HL-60 (cell line): ENCODE data around the gene CAD.

Experiments
- CTCF ChIP-seq: IDR thresholded peaks from one replicate; pipeline ENCODE4 v1.5.1; 2011; ENCODE audit warnings: low read length, control low read depth, inconsistent platforms; ENCODE audit not compliant: insufficient read depth
- GABPA ChIP-seq: IDR thresholded peaks from 2 replicates; pipeline ENCODE4 v1.6.1; 2012; ENCODE audit warnings: low read depth
- POLR2AphosphoS5 ChIP-seq: IDR thresholded peaks from 2 replicates; pipeline ENCODE4 v1.6.1; 2012; ENCODE audit warnings: low read depth
- REST ChIP-seq: IDR thresholded peaks from 2 replicates; pipeline ENCODE4 v1.6.1; 2012; ENCODE audit warnings: low read depth; ENCODE audit not compliant: insufficient replicate concordance

DNA sequence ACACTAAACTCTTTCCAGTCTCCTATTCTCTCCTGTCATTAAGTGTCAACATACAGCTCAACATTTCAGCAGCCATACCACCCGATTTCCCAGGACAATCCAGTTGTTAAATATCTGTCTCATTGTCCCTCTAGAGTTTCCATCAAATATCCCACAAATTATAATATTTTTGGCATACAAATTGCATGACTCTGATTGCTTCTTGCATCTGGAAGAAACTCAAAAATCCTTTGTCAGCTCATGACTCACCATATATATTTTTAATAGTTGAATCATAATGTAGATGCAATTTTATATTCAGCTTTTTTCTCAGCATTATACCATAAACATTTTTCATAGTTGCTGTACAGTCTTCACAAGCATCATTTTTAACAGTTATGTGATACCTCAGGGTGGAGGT is 38.5 kb downstream of the CAD start:
- no peak for TF ChIP-seq CTCF
- no peak for TF ChIP-seq POLR2AphosphoS5
- no peak for TF ChIP-seq GABPA
- TF ChIP-seq REST = no peak
